Measurements from ENCODE around the gene DNM1. TPM values are rescaled to one million over a fixed set of nuclear protein-coding genes. Genes with fewer than 3 reads are reported as not detected.

DNM1 gene
- total RNA-seq, 2 donors from 2014 or later: 13.0 to 29.0 TPM

- ATAC-seq (no peak), DNase-seq (no peak)
- Histone ChIP-seq H3K4me3 (no peak overlapping the region), H3K27ac (no peak overlapping the region), H3K9me3 (no peaks in the 10 kb centered on the region), H3K4me1 (peaks cover 15% of the 10 kb centered on the region), H3K27me3 (no peaks in the 10 kb centered on the region), H3K36me3 (replicated peaks in 1 of 2; ENCODE audit: insufficient read depth in 1 of 2, low read depth in 2 of 2) (peaks cover 9 to 13% of the 10 kb centered on the region in 2 donors)
- intact Hi-C loops (cut with DNase I): no loop called here
- TF ChIP-seq POLR2A (IDR thresholded peaks at IDR 0.05): no peak
- TF ChIP-seq CTCF (IDR thresholded peaks at IDR 0.05): no peak
- 83 to 85% methylated on average over 21 to 31 of the region's 31 CpGs for WGBS, 2 donors
Measured at GRCh38 chr9:128253140-128253990, 50.2 kb downstream of the DNM1 start.

- ATAC-seq (no peak), DNase-seq (no peak)
- 80 to 83% methylated on average over 5 to 7 of the region's 7 CpGs for WGBS, 2 donors
- Histone ChIP-seq H3K9me3 (no peaks in the 10 kb centered on the region), H3K27me3 (no peaks in the 10 kb centered on the region), H3K4me3 (no peak overlapping the region), H3K4me1 (peaks cover 15% of the 10 kb centered on the region), H3K36me3 (replicated peaks in 1 of 2; ENCODE audit: insufficient read depth in 1 of 2, low read depth in 2 of 2) (peaks cover 13 to 16% of the 10 kb centered on the region in 2 donors), H3K27ac (no peak overlapping the region)
- intact Hi-C loops (cut with DNase I): no loop called here
- no peak for TF ChIP-seq POLR2A (IDR thresholded peaks at IDR 0.05)
- TF ChIP-seq CTCF (IDR thresholded peaks at IDR 0.05): no peak
Measured at GRCh38 chr9:128253991-128254346, 50.8 kb downstream of the DNM1 start.

GRCh38 chr9:128254362-128254761 is 51.2 kb downstream of the DNM1 start:
- DNase-seq (no peak), ATAC-seq (no peak)
- no peaks in the 10 kb centered on the region for H3K27me3 ChIP-seq
- TF ChIP-seq CTCF (IDR thresholded peaks at IDR 0.05): no peak
- TF ChIP-seq POLR2A (IDR thresholded peaks at IDR 0.05): no peak
- no peak overlapping the region for H3K27ac ChIP-seq
- peaks cover 15 to 20% of the 10 kb centered on the region in 2 donors for H3K36me3 ChIP-seq (replicated peaks in 1 of 2; ENCODE audit: insufficient read depth in 1 of 2, low read depth in 2 of 2)
- peaks cover 15% of the 10 kb centered on the region for H3K4me1 ChIP-seq
- WGBS, 2 donors: 86 to 87% methylated on average over 20 of the region's 20 CpGs
- no peak overlapping the region for H3K4me3 ChIP-seq
- no peaks in the 10 kb centered on the region for H3K9me3 ChIP-seq
- intact Hi-C loops (cut with DNase I): no loop called here

- no peaks in the 10 kb centered on the region for H3K9me3 ChIP-seq
- H3K36me3 ChIP-seq (replicated peaks in 1 of 2; ENCODE audit: insufficient read depth in 1 of 2, low read depth in 2 of 2): peaks cover 18 to 24% of the 10 kb centered on the region in 2 donors
- no peak overlapping the region for H3K27ac ChIP-seq
- intact Hi-C loops (cut with DNase I): no loop called here
- peaks cover 11% of the 10 kb centered on the region for H3K4me1 ChIP-seq
- no peak for TF ChIP-seq POLR2A (IDR thresholded peaks at IDR 0.05)
- peak; percentile 63 to 82 (median 73) for TF ChIP-seq CTCF (IDR thresholded peaks at IDR 0.05)
- ATAC-seq: peak; percentile 39
- 63 to 71% methylated on average over 12 to 18 of the region's 18 CpGs for WGBS, 2 donors
- no peak overlapping the region for H3K4me3 ChIP-seq
- peak; percentile 61 to 76 (median 63) for DNase-seq
- no peaks in the 10 kb centered on the region for H3K27me3 ChIP-seq
Measured at GRCh38 chr9:128254855-128255759, 51.9 kb downstream of the DNM1 start.
